RWPE2 (cell line): Measurements from ENCODE around the gene ATP12A.

Experiments
- ATAC-seq: fragments of 200-7000 bp; cut with Tn5 transposase; 3 replicates; pipeline ENCODE4 v1.9.1; 2021; ENCODE audit warnings: low read depth
- DNase-seq: peaks from one replicate; pipeline ENCODE4 v3.0.0-alpha.2; 2020; ENCODE audit warnings: low spot score
- H3K27ac ChIP-seq: fragments of 450-650 bp; 2 replicates; pipeline ENCODE4 v1.5.1; 2017; ENCODE audit warnings: mild to moderate bottlenecking; ENCODE audit not compliant: poor library complexity, severe bottlenecking
- H3K27me3 ChIP-seq: fragments of 250-450 bp; sonication (Bioruptor Pico); 2 replicates; pipeline ENCODE4 v1.5.1; 2021; ENCODE audit warnings: mild to moderate bottlenecking, moderate library complexity; ENCODE audit not compliant: insufficient read depth, poor library complexity, severe bottlenecking
- H3K36me3 ChIP-seq: fragments of 250-450 bp; sonication (Bioruptor Pico); 2 replicates; pipeline ENCODE4 v1.5.1; 2020; ENCODE audit warnings: low read depth, mild to moderate bottlenecking, moderate library complexity
- H3K4me1 ChIP-seq: fragments of 250-450 bp; sonication (Bioruptor Pico); 2 replicates; pipeline ENCODE4 v1.5.1; 2021; ENCODE audit warnings: mild to moderate bottlenecking, moderate library complexity; ENCODE audit not compliant: insufficient read depth, poor library complexity, severe bottlenecking
- H3K4me3 ChIP-seq: fragments of 250-450 bp; sonication (Bioruptor Pico); 2 replicates; pipeline ENCODE4 v1.5.1; 2021; ENCODE audit warnings: mild to moderate bottlenecking, moderate library complexity; ENCODE audit not compliant: severe bottlenecking
- H3K9me3 ChIP-seq: fragments of 250-450 bp; sonication (Bioruptor Pico); 2 replicates; pipeline ENCODE4 v1.5.1; 2021; ENCODE audit warnings: mild to moderate bottlenecking, moderate library complexity; ENCODE audit not compliant: severe bottlenecking
- TF ChIP-seq, protein P1 (sequence below): fragments of 450-650 bp; IDR thresholded peaks from one replicate; pipeline ENCODE4 v1.5.1; 2017; ENCODE audit warnings: mild to moderate bottlenecking, moderate library complexity; ENCODE audit not compliant: poor library complexity, severe bottlenecking

The ATP12A gene

DNA sequence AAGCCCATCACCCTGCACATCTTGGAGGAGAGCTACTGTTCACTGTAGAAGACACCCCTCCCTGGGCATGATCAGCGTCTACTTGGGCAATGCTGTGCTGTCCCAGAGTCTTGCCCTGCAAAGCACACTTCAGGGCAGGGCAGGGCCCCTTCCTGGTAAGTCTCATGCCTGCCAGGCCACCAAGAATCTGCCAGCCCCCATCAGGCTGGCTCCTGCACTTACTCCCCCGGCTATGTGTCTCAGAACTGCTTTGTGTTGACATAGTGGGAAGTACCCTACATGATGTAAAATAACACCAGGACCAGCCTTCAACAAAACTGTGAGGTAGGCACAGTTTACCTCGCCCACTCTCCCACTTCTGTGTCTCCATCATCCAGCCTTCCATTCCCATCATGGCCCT lies 27.8 kb upstream of the ATP12A start:
- ATAC-seq (no peak), DNase-seq (no peak)
- Histone ChIP-seq H3K4me1 (peaks cover 7% of the 10 kb centered on the region), H3K4me3 (no peak overlapping the region), H3K27ac (no peak overlapping the region), H3K27me3 (no peaks in the 10 kb centered on the region), H3K9me3 (no peaks in the 10 kb centered on the region), H3K36me3 (no peaks in the 10 kb centered on the region)
- TF ChIP-seq, protein P1, sequence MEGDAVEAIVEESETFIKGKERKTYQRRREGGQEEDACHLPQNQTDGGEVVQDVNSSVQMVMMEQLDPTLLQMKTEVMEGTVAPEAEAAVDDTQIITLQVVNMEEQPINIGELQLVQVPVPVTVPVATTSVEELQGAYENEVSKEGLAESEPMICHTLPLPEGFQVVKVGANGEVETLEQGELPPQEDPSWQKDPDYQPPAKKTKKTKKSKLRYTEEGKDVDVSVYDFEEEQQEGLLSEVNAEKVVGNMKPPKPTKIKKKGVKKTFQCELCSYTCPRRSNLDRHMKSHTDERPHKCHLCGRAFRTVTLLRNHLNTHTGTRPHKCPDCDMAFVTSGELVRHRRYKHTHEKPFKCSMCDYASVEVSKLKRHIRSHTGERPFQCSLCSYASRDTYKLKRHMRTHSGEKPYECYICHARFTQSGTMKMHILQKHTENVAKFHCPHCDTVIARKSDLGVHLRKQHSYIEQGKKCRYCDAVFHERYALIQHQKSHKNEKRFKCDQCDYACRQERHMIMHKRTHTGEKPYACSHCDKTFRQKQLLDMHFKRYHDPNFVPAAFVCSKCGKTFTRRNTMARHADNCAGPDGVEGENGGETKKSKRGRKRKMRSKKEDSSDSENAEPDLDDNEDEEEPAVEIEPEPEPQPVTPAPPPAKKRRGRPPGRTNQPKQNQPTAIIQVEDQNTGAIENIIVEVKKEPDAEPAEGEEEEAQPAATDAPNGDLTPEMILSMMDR, result no peak

GRCh38 chr13:24654741-24655140 lies 25.5 kb upstream of the ATP12A start:
- TF ChIP-seq, protein P1, result no peak
- ATAC-seq, result no peak
- Histone ChIP-seq H3K4me3 (no peak overlapping the region), H3K9me3 (no peaks in the 10 kb centered on the region), H3K27me3 (no peaks in the 10 kb centered on the region), H3K4me1 (peaks cover 3% of the 10 kb centered on the region), H3K36me3 (no peaks in the 10 kb centered on the region), H3K27ac (no peak overlapping the region)
- no peak for DNase-seq

DNA sequence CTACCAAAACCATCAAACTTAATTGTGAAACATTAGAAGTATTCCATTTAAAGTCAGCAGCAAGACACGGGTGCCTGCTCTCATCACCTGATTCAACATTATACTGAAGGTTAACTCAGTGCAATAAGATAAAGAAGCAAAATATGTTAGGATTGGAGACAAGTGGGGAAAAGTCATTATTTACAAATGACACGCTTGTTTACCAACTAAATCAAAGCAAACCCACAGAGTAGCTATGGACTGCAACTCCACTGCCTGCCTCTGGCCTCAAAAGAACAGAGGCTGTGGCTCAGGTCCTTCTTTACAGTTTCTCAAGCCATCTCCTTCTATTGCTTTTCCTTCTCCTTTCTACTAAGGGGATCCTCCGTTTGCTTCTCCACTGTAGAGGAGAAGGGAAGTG lies 21.0 kb upstream of the ATP12A start:
- TF ChIP-seq, protein P1, result no peak
- Histone ChIP-seq H3K9me3 (no peaks in the 10 kb centered on the region), H3K27me3 (no peaks in the 10 kb centered on the region), H3K4me1 (peaks cover 3% of the 10 kb centered on the region), H3K27ac (no peak overlapping the region), H3K4me3 (no peak overlapping the region), H3K36me3 (no peaks in the 10 kb centered on the region)
- DNase-seq (no peak), ATAC-seq (no peak)

- TF ChIP-seq, protein P1, result no peak
- no peak overlapping the region for H3K27ac ChIP-seq
- H3K4me1 ChIP-seq, result peaks cover 10% of the 10 kb centered on the region
- H3K9me3 ChIP-seq, result no peaks in the 10 kb centered on the region
- no peaks in the 10 kb centered on the region for H3K36me3 ChIP-seq
- DNase-seq (no peak), ATAC-seq (no peak)
- H3K27me3 ChIP-seq, result no peaks in the 10 kb centered on the region
- H3K4me3 ChIP-seq, result no peak overlapping the region
Observed at GRCh38 chr13:24660023-24660741, 20.0 kb upstream of the ATP12A start.

GRCh38 chr13:24661713-24662112 lies 18.5 kb upstream of the ATP12A start:
- no peak for DNase-seq
- Histone ChIP-seq H3K36me3 (no peaks in the 10 kb centered on the region), H3K9me3 (no peaks in the 10 kb centered on the region), H3K27me3 (no peaks in the 10 kb centered on the region), H3K4me3 (no peak overlapping the region), H3K4me1 (peaks cover 15% of the 10 kb centered on the region), H3K27ac (no peak overlapping the region)
- TF ChIP-seq, protein P1, result no peak
- ATAC-seq, result no peak
